ENCODE data around the gene GRM4.

The GRM4 gene

GRCh38 chr6:33974471-33974870 lies 171.4 kb downstream of the GRM4 start:
- DNase-seq, result no peak

GRCh38 chr6:33974030-33974429 lies 171.9 kb downstream of the GRM4 start:
- no peak for DNase-seq

- no peak for DNase-seq
Measured at GRCh38 chr6:33971580-33971979, 174.3 kb downstream of the GRM4 start.
